GM18505 (cell line): ENCODE results near the gene HOMER1.
A peak's percentile ranks its signal among the peaks of the same experiment; 100 is the strongest.

Source experiments
- ATAC-seq: cut with Tn5 transposase; IDR thresholded peaks from one replicate; pipeline ENCODE4 v1.9.1; 2021; ENCODE audit not compliant: unreplicated experiment
- POLR2A ChIP-seq: IDR thresholded peaks from 4 replicates; pipeline ENCODE4 v1.6.1; 2011; ENCODE audit warnings: borderline replicate concordance; ENCODE audit not compliant: insufficient read depth, insufficient read length; ENCODE audit errors: extremely low read depth

Gene HOMER1

GRCh38 chr5:79488775-79489174, 25.2 kb downstream of the HOMER1 start:
- no peak for TF ChIP-seq POLR2A
- ATAC-seq, result no peak

GRCh38 chr5:79488058-79488457, 25.9 kb downstream of the HOMER1 start:
- no peak for ATAC-seq
- no peak for TF ChIP-seq POLR2A

GRCh38 chr5:79487251-79487650, 26.7 kb downstream of the HOMER1 start:
- ATAC-seq, result no peak
- no peak for TF ChIP-seq POLR2A

- no peak for ATAC-seq
- no peak for TF ChIP-seq POLR2A
Measured at GRCh38 chr5:79486116-79486515, 27.8 kb downstream of the HOMER1 start.

- no peak for TF ChIP-seq POLR2A
- ATAC-seq, result no peak
Measured at GRCh38 chr5:79484731-79485130, 29.2 kb downstream of the HOMER1 start.

- ATAC-seq, result no peak
- TF ChIP-seq POLR2A, result no peak
Measured at GRCh38 chr5:79481574-79481973, 32.4 kb downstream of the HOMER1 start.

- ATAC-seq, result no peak
- no peak for TF ChIP-seq POLR2A
Measured at GRCh38 chr5:79480991-79481390, 32.9 kb downstream of the HOMER1 start.

GRCh38 chr5:79475152-79475466, 38.8 kb downstream of the HOMER1 start:
- ATAC-seq, result no peak
- TF ChIP-seq POLR2A, result no peak

- no peak for TF ChIP-seq POLR2A
- no peak for ATAC-seq
Measured at GRCh38 chr5:79474367-79475151, 39.4 kb downstream of the HOMER1 start.

GRCh38 chr5:79471556-79471955, 42.4 kb downstream of the HOMER1 start:
- ATAC-seq, result no peak
- TF ChIP-seq POLR2A, result no peak

GRCh38 chr5:79464695-79465332, 49.1 kb downstream of the HOMER1 start:
- ATAC-seq, result no peak

GRCh38 chr5:79464278-79464677, 49.7 kb downstream of the HOMER1 start:
- no peak for ATAC-seq
- no peak for TF ChIP-seq POLR2A

More at GRCh38 chr5:79464695-79465332, 49.1 kb downstream of the HOMER1 start:
- TF ChIP-seq POLR2A, result no peak

- no peak for ATAC-seq
- no peak for TF ChIP-seq POLR2A
Measured at GRCh38 chr5:79459626-79460025, 54.3 kb downstream of the HOMER1 start.

GRCh38 chr5:79456890-79457583, 56.9 kb downstream of the HOMER1 start:
- peak; percentile 92 for ATAC-seq
- TF ChIP-seq POLR2A, result no peak
